Astrocyte (in vitro differentiated cells and primary cell): ENCODE measurements around the gene MRGPRG. TPM values are rescaled to one million over a fixed set of nuclear protein-coding genes. Genes with fewer than 3 reads are reported as not detected.

ENCODE experiments used
- DNase-seq: peaks from one replicate; pipeline ENCODE4 v3.0.0-alpha.2; 2010; ENCODE audit warnings: low read depth
- FAIRE-seq: peaks from 2 replicates; lab custom pipeline; 2011; peaks lifted over from hg19 to GRCh38; lab: Jason Lieb, UNC
- H2AFZ ChIP-seq: 2 replicates; pipeline ENCODE4 v1.6.0; 2012; ENCODE audit warnings: low read depth, low read length, inconsistent platforms
- H3K27ac ChIP-seq: 2 replicates; pipeline ENCODE4 v1.5.1; 2011; ENCODE audit warnings: low read depth, low read length, inconsistent platforms
- H3K27me3 ChIP-seq: 2 replicates; pipeline ENCODE4 v1.6.0; 2011; ENCODE audit warnings: low read length, inconsistent platforms; ENCODE audit not compliant: insufficient read depth
- H3K36me3 ChIP-seq: 2 replicates; pipeline ENCODE4 v1.5.1; 2011; ENCODE audit warnings: low read length, inconsistent platforms; ENCODE audit not compliant: insufficient read depth
- H3K4me1 ChIP-seq: 2 replicates; pipeline ENCODE4 v1.5.1; 2011; ENCODE audit warnings: low read length, inconsistent platforms; ENCODE audit not compliant: insufficient read depth
- H3K4me2 ChIP-seq: 2 replicates; pipeline ENCODE4 v1.6.0; 2012; ENCODE audit warnings: low read length, inconsistent platforms
- H3K4me3 ChIP-seq: 2 replicates; pipeline ENCODE4 v1.5.1; 2011; ENCODE audit warnings: low read depth, mild to moderate bottlenecking, low read length, inconsistent platforms; ENCODE audit not compliant: insufficient read depth
- H3K79me2 ChIP-seq: 2 replicates; pipeline ENCODE4 v1.6.0; 2012; ENCODE audit warnings: mild to moderate bottlenecking, low read length, inconsistent platforms; ENCODE audit not compliant: insufficient read depth
- H3K9ac ChIP-seq: 2 replicates; pipeline ENCODE4 v1.6.0; 2012; ENCODE audit warnings: mild to moderate bottlenecking, low read length, inconsistent platforms
- H3K9me3 ChIP-seq: 2 replicates; pipeline ENCODE4 v1.5.1; 2012; ENCODE audit warnings: low read depth, mild to moderate bottlenecking, low read length, inconsistent platforms; ENCODE audit not compliant: insufficient read depth
- H4K20me1 ChIP-seq: 2 replicates; pipeline ENCODE4 v1.6.0; 2012; ENCODE audit warnings: low read length, inconsistent platforms; ENCODE audit not compliant: insufficient read depth
- H3K27ac Mint-ChIP-seq: one replicate; pipeline ENCODE4 v1.8.0; 2021; ENCODE audit warnings: mild to moderate bottlenecking, mixed read lengths; ENCODE audit not compliant: unreplicated experiment
- H3K27me3 Mint-ChIP-seq: one replicate; pipeline ENCODE4 v1.8.0; 2021; ENCODE audit warnings: low read depth, mixed read lengths; ENCODE audit not compliant: unreplicated experiment
- H3K36me3 Mint-ChIP-seq: one replicate; pipeline ENCODE4 v1.8.0; 2021; ENCODE audit warnings: low read depth, mixed read lengths; ENCODE audit not compliant: unreplicated experiment
- H3K4me1 Mint-ChIP-seq: one replicate; pipeline ENCODE4 v1.8.0; 2021; ENCODE audit warnings: low read depth, mixed read lengths; ENCODE audit not compliant: unreplicated experiment
- H3K4me3 Mint-ChIP-seq: one replicate; pipeline ENCODE4 v1.8.0; 2021; ENCODE audit warnings: mild to moderate bottlenecking, moderate library complexity, mixed read lengths; ENCODE audit not compliant: unreplicated experiment
- H3K9me3 Mint-ChIP-seq: one replicate; pipeline ENCODE4 v1.8.0; 2021; ENCODE audit warnings: mild to moderate bottlenecking, mixed read lengths; ENCODE audit not compliant: unreplicated experiment
- EZH2 ChIP-seq: IDR thresholded peaks from 2 replicates; pipeline ENCODE4 v1.6.1; 2012; ENCODE audit warnings: mild to moderate bottlenecking, low read length, inconsistent platforms; ENCODE audit not compliant: insufficient read depth
- total RNA-seq: library from RNA; stranded (reverse); gene quantifications from 2 replicates; pipeline ENCODE4 v1.2.1, GENCODE V29; 2021
- TF ChIP-seq, protein P1 (sequence below): IDR thresholded peaks from 2 replicates; pipeline ENCODE4 v1.5.1; 2011; ENCODE audit warnings: low read depth, mild to moderate bottlenecking, inconsistent platforms, low read length, moderate library complexity; ENCODE audit not compliant: insufficient read depth

Gene MRGPRG
- total RNA-seq, 1 donor from 2014 or later: not detected

DNA sequence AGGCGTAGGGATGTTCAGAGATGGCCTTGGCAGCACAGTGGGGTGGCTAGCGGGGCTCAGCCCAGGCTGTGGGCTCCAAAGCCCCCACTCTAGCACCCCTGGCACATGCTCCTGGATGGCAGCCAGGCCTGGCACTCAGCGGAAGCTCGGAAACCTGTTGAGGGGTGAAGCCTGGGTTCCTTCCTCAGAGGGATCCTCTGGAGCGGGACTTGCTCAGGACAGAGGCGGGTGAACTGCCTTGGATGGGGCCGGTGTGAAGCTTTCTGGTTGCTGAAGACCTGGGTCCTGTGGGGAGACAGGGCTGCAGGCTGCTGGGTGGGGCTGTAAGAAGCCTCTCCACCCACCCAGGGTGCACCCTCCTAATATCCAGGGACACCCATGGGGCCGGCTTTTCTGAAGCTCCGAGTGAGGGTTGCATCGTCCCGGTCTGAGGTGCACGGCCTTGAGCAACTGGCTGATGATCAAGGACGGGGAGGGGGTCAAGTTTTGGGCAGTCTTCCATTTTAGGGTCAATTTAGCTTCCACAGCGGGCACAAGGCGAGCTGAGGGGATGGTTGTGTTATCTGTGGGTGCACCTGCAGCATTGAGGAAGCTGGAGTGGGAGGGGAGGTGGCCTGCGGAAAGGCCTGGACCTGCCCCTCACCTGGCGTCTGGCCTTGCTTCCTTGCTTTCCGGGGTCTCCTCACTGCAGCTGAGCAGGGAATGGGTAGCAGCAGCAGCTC lies 8.4 kb upstream of the MRGPRG start:
- H3K9me3 Mint-ChIP-seq: no peaks in the 10 kb centered on the region
- H3K27ac ChIP-seq: no peak overlapping the region
- no peak for FAIRE-seq

GRCh38 chr11:3225826-3226750 lies 7.5 kb upstream of the MRGPRG start:
- FAIRE-seq: no peak
- Histone ChIP-seq H3K4me1 (no peaks in the 10 kb centered on the region), H3K79me2 (no peaks in the 10 kb centered on the region), H3K4me2 (no peak overlapping the region), H3K4me3 (no peak overlapping the region), H3K9ac (no peak overlapping the region), H2AFZ (no peak overlapping the region), H4K20me1 (no peaks in the 10 kb centered on the region), H3K9me3 (no peaks in the 10 kb centered on the region), H3K27ac (no peak overlapping the region), H3K36me3 (no peaks in the 10 kb centered on the region), H3K27me3 (peaks cover 6% of the 10 kb centered on the region)
- Mint-ChIP-seq H3K36me3 (no peaks in the 10 kb centered on the region), H3K9me3 (no peaks in the 10 kb centered on the region), H3K27ac (no peak overlapping the region), H3K27me3 (peaks cover 22% of the 10 kb centered on the region), H3K4me3 (no peak overlapping the region), H3K4me1 (peaks cover 11% of the 10 kb centered on the region)
- DNase-seq: no peak
- TF ChIP-seq, protein P1, sequence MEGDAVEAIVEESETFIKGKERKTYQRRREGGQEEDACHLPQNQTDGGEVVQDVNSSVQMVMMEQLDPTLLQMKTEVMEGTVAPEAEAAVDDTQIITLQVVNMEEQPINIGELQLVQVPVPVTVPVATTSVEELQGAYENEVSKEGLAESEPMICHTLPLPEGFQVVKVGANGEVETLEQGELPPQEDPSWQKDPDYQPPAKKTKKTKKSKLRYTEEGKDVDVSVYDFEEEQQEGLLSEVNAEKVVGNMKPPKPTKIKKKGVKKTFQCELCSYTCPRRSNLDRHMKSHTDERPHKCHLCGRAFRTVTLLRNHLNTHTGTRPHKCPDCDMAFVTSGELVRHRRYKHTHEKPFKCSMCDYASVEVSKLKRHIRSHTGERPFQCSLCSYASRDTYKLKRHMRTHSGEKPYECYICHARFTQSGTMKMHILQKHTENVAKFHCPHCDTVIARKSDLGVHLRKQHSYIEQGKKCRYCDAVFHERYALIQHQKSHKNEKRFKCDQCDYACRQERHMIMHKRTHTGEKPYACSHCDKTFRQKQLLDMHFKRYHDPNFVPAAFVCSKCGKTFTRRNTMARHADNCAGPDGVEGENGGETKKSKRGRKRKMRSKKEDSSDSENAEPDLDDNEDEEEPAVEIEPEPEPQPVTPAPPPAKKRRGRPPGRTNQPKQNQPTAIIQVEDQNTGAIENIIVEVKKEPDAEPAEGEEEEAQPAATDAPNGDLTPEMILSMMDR: no peak
- TF ChIP-seq EZH2: no peak

More for the DNA sequence above, 8.4 kb upstream of the MRGPRG start:
- Histone ChIP-seq H2AFZ (no peak overlapping the region), H3K4me1 (no peaks in the 10 kb centered on the region), H3K36me3 (no peaks in the 10 kb centered on the region), H3K9me3 (no peaks in the 10 kb centered on the region), H3K27me3 (no peaks in the 10 kb centered on the region), H4K20me1 (no peaks in the 10 kb centered on the region), H3K79me2 (no peaks in the 10 kb centered on the region), H3K9ac (no peak overlapping the region), H3K4me2 (no peak overlapping the region), H3K4me3 (no peak overlapping the region)
- Mint-ChIP-seq H3K36me3 (no peaks in the 10 kb centered on the region), H3K27ac (no peak overlapping the region), H3K27me3 (peaks cover 22% of the 10 kb centered on the region), H3K4me1 (peaks cover 11% of the 10 kb centered on the region), H3K4me3 (no peak overlapping the region)
- TF ChIP-seq EZH2: no peak
- TF ChIP-seq, protein P1: no peak
- no peak for DNase-seq
